Right lobe of liver (tissue), 4 donors: Measurements from ENCODE around the gene TFRC.

Source experiments
- POLR2A ChIP-seq: fragments of 450-650 bp; IDR thresholded peaks from one replicate; pipeline ENCODE4 v1.6.1; 2017; ENCODE audit warnings: antibody characterized with exemption, mild to moderate bottlenecking
- TF ChIP-seq, protein P1 (sequence below), 4 donors: fragments of 200-600 bp in 3 of 4; fragments of 450-650 bp in 1 of 4; IDR thresholded peaks; one replicate each; pipeline versions ENCODE4 v1.5.1 to v1.8.0; 2016 to 2022; ENCODE audit warnings: antibody characterized with exemption in 4 of 4, mild to moderate bottlenecking in 2 of 4
- donor health status: DM: no; HTN: no; CAD: no.
- donor health status: DM: no; HTN: no; CAD: no.
- donor health status: DM: no; HTN: yes; CAD: no.

DNA sequence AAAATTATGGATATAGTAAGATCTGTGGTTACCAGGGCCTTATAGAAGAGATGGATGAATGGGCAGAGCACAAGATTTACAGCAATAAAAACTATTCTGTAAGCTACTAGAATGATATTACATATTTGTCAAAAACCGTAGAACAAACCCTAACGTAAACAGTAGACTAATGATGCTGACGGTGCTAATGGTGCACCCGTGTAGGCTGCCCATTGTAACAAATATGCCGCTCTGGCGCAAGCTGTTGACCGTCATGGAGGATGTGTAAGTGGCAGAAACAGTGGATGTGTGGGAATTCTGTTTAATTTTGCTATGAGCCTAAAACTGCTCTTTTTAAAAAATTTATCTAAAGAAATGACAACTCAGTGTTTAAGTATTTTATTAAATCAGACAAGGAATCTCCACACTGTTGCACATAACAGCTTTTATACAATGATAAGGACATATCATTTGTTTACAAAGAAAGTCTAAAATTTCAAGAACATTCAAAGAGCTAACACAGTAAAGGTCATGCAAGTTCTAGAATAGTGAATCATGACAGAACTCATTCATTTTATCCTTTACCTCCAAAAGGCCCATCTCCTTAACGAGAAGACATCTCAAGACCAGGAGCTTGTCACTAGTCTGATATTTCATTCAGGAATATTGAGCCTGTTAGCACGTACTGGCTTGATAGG lies 32.8 kb downstream of the TFRC start:
- TF ChIP-seq, protein P1, sequence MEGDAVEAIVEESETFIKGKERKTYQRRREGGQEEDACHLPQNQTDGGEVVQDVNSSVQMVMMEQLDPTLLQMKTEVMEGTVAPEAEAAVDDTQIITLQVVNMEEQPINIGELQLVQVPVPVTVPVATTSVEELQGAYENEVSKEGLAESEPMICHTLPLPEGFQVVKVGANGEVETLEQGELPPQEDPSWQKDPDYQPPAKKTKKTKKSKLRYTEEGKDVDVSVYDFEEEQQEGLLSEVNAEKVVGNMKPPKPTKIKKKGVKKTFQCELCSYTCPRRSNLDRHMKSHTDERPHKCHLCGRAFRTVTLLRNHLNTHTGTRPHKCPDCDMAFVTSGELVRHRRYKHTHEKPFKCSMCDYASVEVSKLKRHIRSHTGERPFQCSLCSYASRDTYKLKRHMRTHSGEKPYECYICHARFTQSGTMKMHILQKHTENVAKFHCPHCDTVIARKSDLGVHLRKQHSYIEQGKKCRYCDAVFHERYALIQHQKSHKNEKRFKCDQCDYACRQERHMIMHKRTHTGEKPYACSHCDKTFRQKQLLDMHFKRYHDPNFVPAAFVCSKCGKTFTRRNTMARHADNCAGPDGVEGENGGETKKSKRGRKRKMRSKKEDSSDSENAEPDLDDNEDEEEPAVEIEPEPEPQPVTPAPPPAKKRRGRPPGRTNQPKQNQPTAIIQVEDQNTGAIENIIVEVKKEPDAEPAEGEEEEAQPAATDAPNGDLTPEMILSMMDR (IDR thresholded peaks at IDR 0.05), result no peak
- TF ChIP-seq POLR2A, result no peak
